LNCAP (cell line): ENCODE data around the gene MAST4.

Source experiments
- CTCF ChIP-seq: fragments of 450-650 bp; IDR thresholded peaks from 2 replicates; pipeline ENCODE4 v1.5.1; 2017; ENCODE audit warnings: mild to moderate bottlenecking

The MAST4 gene

GRCh38 chr5:66757219-66757833, 161.1 kb downstream of the MAST4 start:
- TF ChIP-seq CTCF = peak; percentile 67

GRCh38 chr5:66757834-66758371, 161.7 kb downstream of the MAST4 start:
- no peak for TF ChIP-seq CTCF

- no peak for TF ChIP-seq CTCF
Measured at GRCh38 chr5:66769030-66769733, 173.0 kb downstream of the MAST4 start.

GRCh38 chr5:66769839-66770617, 173.8 kb downstream of the MAST4 start:
- TF ChIP-seq CTCF = peak; percentile 44; the same call in 1 of the 2 replicates

- TF ChIP-seq CTCF = no peak
Measured at GRCh38 chr5:66777868-66778267, 181.7 kb downstream of the MAST4 start.

- no peak for TF ChIP-seq CTCF
Measured at GRCh38 chr5:66779528-66779927, 183.3 kb downstream of the MAST4 start.

- no peak for TF ChIP-seq CTCF
Measured at GRCh38 chr5:66788556-66788955, 192.4 kb downstream of the MAST4 start.
